A549 (cell line): ENCODE measurements around the gene CNKSR1.
A peak's percentile ranks its signal among the peaks of the same experiment; 100 is the strongest.

Experiments
- CBX2 ChIP-seq: fragments of 200-600 bp; sonication (generic); IDR thresholded peaks from 2 replicates; pipeline ENCODE4 v1.6.1; 2016; ENCODE audit warnings: low read depth, mild to moderate bottlenecking, borderline replicate concordance
- CBX8 ChIP-seq: fragments of 200-600 bp; sonication (generic); IDR thresholded peaks from 2 replicates; pipeline ENCODE4 v1.6.1; 2016
- ESRRA ChIP-seq: fragments of 150-350 bp; IDR thresholded peaks from 2 replicates; pipeline ENCODE4 v1.6.1; 2014; ENCODE audit warnings: mild to moderate bottlenecking, low read length, borderline replicate concordance
- KDM1A ChIP-seq: fragments of 200-600 bp; sonication (generic); IDR thresholded peaks from 2 replicates; pipeline ENCODE4 v1.6.1; 2016; ENCODE audit warnings: low read depth, mild to moderate bottlenecking
- MAZ ChIP-seq: fragments of 150-350 bp; IDR thresholded peaks from 2 replicates; pipeline ENCODE4 v1.6.1; 2014; ENCODE audit warnings: antibody characterized with exemption, low read depth, low read length, borderline replicate concordance
- POLR2A ChIP-seq: IDR thresholded peaks from 2 replicates; pipeline ENCODE4 v1.6.1; 2012; ENCODE audit warnings: mild to moderate bottlenecking, low read length
- RFX5 ChIP-seq: fragments of 450-650 bp; IDR thresholded peaks from 2 replicates; pipeline ENCODE4 v1.7.1; 2014; ENCODE audit warnings: antibody characterized with exemption, mild to moderate bottlenecking, moderate library complexity
- RNF2 ChIP-seq: fragments of 200-600 bp; sonication (generic); IDR thresholded peaks from 2 replicates; pipeline ENCODE4 v1.6.1; 2016; ENCODE audit warnings: low read depth, mild to moderate bottlenecking, antibody characterized with exemption, moderate library complexity, borderline replicate concordance
- SMC3 ChIP-seq: fragments of >200 bp; sonication (Bioruptor Twin); formaldehyde crosslinking; IDR thresholded peaks from 3 replicates; pipeline ENCODE4 v1.6.1; 2018; ENCODE audit warnings: inconsistent platforms
- TP53 ChIP-seq: fragments of 250-450 bp; sonication (Bioruptor Pico); IDR thresholded peaks from 2 replicates; pipeline ENCODE4 v1.5.0; 2021; ENCODE audit warnings: mild to moderate bottlenecking, moderate library complexity
- TF ChIP-seq, protein P1 (sequence below): fragments of >200 bp; sonication (Bioruptor Twin); formaldehyde crosslinking; IDR thresholded peaks from 3 replicates; pipeline ENCODE4 v1.5.1; 2016
- TF ChIP-seq, protein P2 (sequence below): fragments of 150-350 bp; IDR thresholded peaks from 2 replicates; pipeline ENCODE4 v1.6.1; 2014; ENCODE audit warnings: low read depth, mild to moderate bottlenecking, low read length
- TF ChIP-seq, protein P3 (sequence below): IDR thresholded peaks from 2 replicates; pipeline ENCODE4 v1.6.1; 2012
- TF ChIP-seq, protein P4 (sequence below): fragments of 450-650 bp; IDR thresholded peaks from 2 replicates; pipeline ENCODE4 v1.6.1; 2014; ENCODE audit warnings: antibody characterized with exemption

DNA sequence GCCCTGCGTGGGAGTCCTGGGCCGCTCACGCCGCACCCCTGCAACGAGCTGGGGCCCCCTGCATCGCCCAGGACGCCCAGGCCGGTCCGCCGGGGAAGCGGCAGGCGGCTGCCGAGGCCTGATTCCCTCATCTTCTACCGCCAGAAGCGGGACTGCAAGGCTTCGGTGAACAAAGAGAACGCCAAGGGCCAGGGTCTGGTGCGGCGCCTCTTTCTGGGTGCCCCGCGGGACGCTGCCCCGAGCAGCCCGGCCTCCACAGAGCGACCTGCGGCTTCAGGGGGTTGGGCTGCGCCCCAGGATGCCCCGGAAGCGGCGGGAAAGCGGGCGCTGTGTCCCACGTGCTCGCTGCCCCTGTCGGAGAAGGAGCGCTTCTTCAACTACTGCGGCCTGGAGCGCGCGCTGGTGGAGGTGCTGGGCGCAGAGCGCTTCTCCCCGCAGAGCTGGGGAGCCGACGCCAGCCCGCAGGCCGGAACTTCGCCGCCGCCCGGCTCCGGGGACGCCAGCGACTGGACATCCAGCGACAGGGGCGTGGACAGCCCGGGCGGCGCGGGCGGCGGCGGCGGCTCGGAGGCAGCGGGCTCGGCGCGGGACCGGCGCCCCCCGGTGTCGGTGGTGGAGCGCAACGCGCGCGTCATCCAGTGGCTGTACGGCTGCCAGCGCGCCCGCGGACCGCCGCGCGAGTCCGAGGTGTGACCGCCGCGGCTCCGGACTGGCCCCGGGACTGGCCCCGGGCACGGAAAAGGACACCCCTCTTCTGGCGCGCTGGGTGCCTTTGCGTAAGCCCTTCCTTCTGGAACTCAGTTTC lies 15.7 kb upstream of the CNKSR1 start:
- TF ChIP-seq, protein P1, sequence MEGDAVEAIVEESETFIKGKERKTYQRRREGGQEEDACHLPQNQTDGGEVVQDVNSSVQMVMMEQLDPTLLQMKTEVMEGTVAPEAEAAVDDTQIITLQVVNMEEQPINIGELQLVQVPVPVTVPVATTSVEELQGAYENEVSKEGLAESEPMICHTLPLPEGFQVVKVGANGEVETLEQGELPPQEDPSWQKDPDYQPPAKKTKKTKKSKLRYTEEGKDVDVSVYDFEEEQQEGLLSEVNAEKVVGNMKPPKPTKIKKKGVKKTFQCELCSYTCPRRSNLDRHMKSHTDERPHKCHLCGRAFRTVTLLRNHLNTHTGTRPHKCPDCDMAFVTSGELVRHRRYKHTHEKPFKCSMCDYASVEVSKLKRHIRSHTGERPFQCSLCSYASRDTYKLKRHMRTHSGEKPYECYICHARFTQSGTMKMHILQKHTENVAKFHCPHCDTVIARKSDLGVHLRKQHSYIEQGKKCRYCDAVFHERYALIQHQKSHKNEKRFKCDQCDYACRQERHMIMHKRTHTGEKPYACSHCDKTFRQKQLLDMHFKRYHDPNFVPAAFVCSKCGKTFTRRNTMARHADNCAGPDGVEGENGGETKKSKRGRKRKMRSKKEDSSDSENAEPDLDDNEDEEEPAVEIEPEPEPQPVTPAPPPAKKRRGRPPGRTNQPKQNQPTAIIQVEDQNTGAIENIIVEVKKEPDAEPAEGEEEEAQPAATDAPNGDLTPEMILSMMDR: peak; percentile 37
- TF ChIP-seq TP53 (CRISPR knock-in tag) (no peak), MAZ (no peak), ESRRA (no peak), RFX5 (no peak), CBX8 (no peak), SMC3 (peak; percentile 34; the same call in 1 of the 3 replicates), CBX2 (no peak), POLR2A (no peak), RNF2 (no peak), KDM1A (no peak)
- TF ChIP-seq, protein P2, sequence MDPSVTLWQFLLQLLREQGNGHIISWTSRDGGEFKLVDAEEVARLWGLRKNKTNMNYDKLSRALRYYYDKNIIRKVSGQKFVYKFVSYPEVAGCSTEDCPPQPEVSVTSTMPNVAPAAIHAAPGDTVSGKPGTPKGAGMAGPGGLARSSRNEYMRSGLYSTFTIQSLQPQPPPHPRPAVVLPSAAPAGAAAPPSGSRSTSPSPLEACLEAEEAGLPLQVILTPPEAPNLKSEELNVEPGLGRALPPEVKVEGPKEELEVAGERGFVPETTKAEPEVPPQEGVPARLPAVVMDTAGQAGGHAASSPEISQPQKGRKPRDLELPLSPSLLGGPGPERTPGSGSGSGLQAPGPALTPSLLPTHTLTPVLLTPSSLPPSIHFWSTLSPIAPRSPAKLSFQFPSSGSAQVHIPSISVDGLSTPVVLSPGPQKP: no peak
- TF ChIP-seq, protein P3, sequence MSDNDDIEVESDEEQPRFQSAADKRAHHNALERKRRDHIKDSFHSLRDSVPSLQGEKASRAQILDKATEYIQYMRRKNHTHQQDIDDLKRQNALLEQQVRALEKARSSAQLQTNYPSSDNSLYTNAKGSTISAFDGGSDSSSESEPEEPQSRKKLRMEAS: peak; percentile 94
- TF ChIP-seq, protein P4, sequence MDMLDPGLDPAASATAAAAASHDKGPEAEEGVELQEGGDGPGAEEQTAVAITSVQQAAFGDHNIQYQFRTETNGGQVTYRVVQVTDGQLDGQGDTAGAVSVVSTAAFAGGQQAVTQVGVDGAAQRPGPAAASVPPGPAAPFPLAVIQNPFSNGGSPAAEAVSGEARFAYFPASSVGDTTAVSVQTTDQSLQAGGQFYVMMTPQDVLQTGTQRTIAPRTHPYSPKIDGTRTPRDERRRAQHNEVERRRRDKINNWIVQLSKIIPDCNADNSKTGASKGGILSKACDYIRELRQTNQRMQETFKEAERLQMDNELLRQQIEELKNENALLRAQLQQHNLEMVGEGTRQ: no peak
